RWPE2 (cell line): Measurements from ENCODE around the gene CNOT9.

ENCODE experiments used
- ATAC-seq: fragments of 200-7000 bp; cut with Tn5 transposase; 3 replicates; pipeline ENCODE4 v1.9.1; 2021; ENCODE audit warnings: low read depth
- DNase-seq: peaks from one replicate; pipeline ENCODE4 v3.0.0-alpha.2; 2020; ENCODE audit warnings: low spot score
- H3K27ac ChIP-seq: fragments of 450-650 bp; 2 replicates; pipeline ENCODE4 v1.5.1; 2017; ENCODE audit warnings: mild to moderate bottlenecking; ENCODE audit not compliant: poor library complexity, severe bottlenecking
- H3K27me3 ChIP-seq: fragments of 250-450 bp; sonication (Bioruptor Pico); 2 replicates; pipeline ENCODE4 v1.5.1; 2021; ENCODE audit warnings: mild to moderate bottlenecking, moderate library complexity; ENCODE audit not compliant: insufficient read depth, poor library complexity, severe bottlenecking
- H3K36me3 ChIP-seq: fragments of 250-450 bp; sonication (Bioruptor Pico); 2 replicates; pipeline ENCODE4 v1.5.1; 2020; ENCODE audit warnings: low read depth, mild to moderate bottlenecking, moderate library complexity
- H3K4me1 ChIP-seq: fragments of 250-450 bp; sonication (Bioruptor Pico); 2 replicates; pipeline ENCODE4 v1.5.1; 2021; ENCODE audit warnings: mild to moderate bottlenecking, moderate library complexity; ENCODE audit not compliant: insufficient read depth, poor library complexity, severe bottlenecking
- H3K4me3 ChIP-seq: fragments of 250-450 bp; sonication (Bioruptor Pico); 2 replicates; pipeline ENCODE4 v1.5.1; 2021; ENCODE audit warnings: mild to moderate bottlenecking, moderate library complexity; ENCODE audit not compliant: severe bottlenecking
- H3K9me3 ChIP-seq: fragments of 250-450 bp; sonication (Bioruptor Pico); 2 replicates; pipeline ENCODE4 v1.5.1; 2021; ENCODE audit warnings: mild to moderate bottlenecking, moderate library complexity; ENCODE audit not compliant: severe bottlenecking
- TF ChIP-seq, protein P1 (sequence below): fragments of 450-650 bp; IDR thresholded peaks from one replicate; pipeline ENCODE4 v1.5.1; 2017; ENCODE audit warnings: mild to moderate bottlenecking, moderate library complexity; ENCODE audit not compliant: poor library complexity, severe bottlenecking

Gene CNOT9

DNA sequence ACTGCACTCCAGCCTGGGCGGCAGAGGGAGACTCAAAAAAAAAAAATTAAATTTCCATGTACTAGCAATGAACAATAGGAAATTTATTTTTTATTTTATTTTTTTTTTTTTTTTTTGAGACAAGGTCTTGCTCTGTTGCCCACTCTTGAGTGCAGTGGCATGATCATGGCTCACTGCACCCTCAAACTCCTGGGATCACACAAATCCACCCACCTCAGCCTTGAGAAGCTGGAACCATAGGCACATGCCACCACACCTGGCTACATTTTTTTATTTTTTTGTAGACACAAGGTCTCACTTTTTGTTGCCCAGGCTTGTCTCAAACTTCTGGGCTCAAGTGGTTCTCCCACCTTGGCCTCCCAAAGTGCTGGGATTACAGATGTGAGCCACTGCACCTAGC, 16.9 kb downstream of the CNOT9 start:
- DNase-seq (no peak), ATAC-seq (no peak)
- Histone ChIP-seq H3K27me3 (no peaks in the 10 kb centered on the region), H3K36me3 (peaks cover 85% of the 10 kb centered on the region), H3K9me3 (no peaks in the 10 kb centered on the region), H3K27ac (no peak overlapping the region), H3K4me3 (no peak overlapping the region), H3K4me1 (peaks cover 12% of the 10 kb centered on the region)
- TF ChIP-seq, protein P1, sequence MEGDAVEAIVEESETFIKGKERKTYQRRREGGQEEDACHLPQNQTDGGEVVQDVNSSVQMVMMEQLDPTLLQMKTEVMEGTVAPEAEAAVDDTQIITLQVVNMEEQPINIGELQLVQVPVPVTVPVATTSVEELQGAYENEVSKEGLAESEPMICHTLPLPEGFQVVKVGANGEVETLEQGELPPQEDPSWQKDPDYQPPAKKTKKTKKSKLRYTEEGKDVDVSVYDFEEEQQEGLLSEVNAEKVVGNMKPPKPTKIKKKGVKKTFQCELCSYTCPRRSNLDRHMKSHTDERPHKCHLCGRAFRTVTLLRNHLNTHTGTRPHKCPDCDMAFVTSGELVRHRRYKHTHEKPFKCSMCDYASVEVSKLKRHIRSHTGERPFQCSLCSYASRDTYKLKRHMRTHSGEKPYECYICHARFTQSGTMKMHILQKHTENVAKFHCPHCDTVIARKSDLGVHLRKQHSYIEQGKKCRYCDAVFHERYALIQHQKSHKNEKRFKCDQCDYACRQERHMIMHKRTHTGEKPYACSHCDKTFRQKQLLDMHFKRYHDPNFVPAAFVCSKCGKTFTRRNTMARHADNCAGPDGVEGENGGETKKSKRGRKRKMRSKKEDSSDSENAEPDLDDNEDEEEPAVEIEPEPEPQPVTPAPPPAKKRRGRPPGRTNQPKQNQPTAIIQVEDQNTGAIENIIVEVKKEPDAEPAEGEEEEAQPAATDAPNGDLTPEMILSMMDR: no peak

DNA sequence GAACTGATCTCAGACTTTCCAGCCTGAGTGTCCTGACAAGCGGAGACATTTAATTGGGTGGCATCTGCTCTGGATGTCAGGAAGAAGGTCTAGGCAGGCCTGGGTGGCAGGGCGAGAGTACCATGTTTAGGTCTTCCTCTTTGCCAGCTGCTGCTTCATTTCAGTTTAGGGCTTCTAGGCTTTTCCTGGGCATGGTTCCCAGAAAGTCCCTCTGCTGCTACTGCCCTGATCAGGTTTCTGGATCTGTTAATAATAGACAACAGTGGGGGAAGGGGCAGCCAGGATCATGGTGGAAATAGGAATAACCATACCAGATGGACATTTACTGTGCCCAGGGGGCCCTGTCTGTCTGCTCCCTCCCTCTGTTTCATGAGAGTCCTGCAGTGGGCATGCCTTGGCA, 36.8 kb downstream of the CNOT9 start:
- H3K9me3 ChIP-seq: no peaks in the 10 kb centered on the region
- no peaks in the 10 kb centered on the region for H3K36me3 ChIP-seq
- H3K27ac ChIP-seq: no peak overlapping the region
- H3K4me3 ChIP-seq: no peak overlapping the region
- ATAC-seq: no peak
- no peaks in the 10 kb centered on the region for H3K27me3 ChIP-seq
- TF ChIP-seq, protein P1: no peak
- H3K4me1 ChIP-seq: peaks cover 23% of the 10 kb centered on the region
- no peak for DNase-seq

DNA sequence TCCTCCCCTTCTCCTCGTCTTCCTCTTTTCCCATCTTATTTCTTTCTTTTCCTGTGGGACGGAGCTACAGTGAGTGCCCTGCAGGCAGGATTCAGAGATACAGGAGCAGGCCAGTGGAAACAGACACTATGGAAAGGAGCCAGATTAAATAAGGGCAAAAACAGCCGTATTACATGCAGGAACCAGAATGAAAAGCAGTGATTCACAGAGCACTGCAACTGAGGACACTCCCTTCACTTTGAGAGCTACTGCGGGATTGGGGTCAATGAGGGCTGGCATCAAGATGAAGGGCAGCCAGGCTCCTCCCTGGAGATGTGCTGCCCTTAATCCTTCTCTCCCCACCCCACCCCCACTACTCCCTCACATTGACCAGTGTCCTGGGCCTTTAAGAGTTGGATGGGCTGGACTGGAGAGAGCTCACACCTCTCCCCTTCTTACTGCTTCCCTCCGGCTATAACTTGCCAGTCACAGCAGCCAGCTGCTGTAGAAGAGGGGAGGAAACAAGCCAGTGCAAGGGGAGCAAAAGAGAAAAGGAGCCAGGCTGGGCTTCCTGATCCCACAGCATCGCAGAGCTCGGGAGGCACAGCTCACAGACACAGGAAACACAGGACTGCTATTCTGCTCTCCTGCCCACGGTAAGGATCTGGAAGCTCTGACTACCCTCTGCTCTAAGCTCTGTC, 38.9 kb downstream of the CNOT9 start, which contains the start of gene PLCD4:
PLCD4 (plus strand) TSS at position 464 of the 680 bp plus-strand sequence. CDS start 7,841 bp downstream, outside the sequence.
- Histone ChIP-seq H3K36me3 (no peaks in the 10 kb centered on the region), H3K27me3 (no peaks in the 10 kb centered on the region), H3K9me3 (no peaks in the 10 kb centered on the region), H3K4me1 (peaks cover 23% of the 10 kb centered on the region), H3K27ac (peak within 1 kb of the TSS; percentile 66), H3K4me3 (peak within 1 kb of the TSS; percentile 11)
- peak; percentile 88 for ATAC-seq
- TF ChIP-seq, protein P1: no peak
- peak; percentile 78 for DNase-seq

DNA sequence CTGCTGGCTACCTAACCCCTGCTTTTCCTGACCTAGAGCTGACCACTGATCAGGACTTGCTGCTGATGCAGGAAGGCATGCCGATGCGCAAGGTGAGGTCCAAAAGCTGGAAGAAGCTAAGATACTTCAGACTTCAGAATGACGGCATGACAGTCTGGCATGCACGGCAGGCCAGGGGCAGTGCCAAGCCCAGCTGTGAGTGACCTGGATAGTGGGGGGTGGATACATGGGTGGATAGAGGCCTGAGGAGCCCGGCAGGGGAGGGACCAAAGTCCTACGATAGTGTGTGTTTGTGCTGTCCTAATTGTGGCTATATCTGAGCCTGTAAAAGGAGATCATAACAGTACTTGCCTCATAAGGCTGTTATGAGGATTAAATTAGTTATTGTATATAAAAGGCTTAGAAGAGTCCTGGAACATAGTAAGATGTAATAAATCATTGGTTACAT, 47.3 kb downstream of the CNOT9 start:
- TF ChIP-seq, protein P1: no peak
- no peaks in the 10 kb centered on the region for H3K36me3 ChIP-seq
- H3K9me3 ChIP-seq: no peaks in the 10 kb centered on the region
- no peaks in the 10 kb centered on the region for H3K27me3 ChIP-seq
- DNase-seq (no peak), ATAC-seq (no peak)
- H3K4me1 ChIP-seq: no peaks in the 10 kb centered on the region
- H3K4me3 ChIP-seq: no peak overlapping the region
- no peak overlapping the region for H3K27ac ChIP-seq
